Gastrocnemius medialis (tissue), 4 donors: ENCODE measurements around the gene HBD.

Source experiments
- POLR2A ChIP-seq, 2 donors: fragments of 450-650 bp; IDR thresholded peaks; one replicate each; pipeline ENCODE4 v1.6.1; 2017; ENCODE audit warnings: antibody characterized with exemption in 2 of 2, mild to moderate bottlenecking in 2 of 2, moderate library complexity in 2 of 2
- TF ChIP-seq, protein P1 (sequence below), 5 experiments: fragments of 450-650 bp in 3 of 5; fragments of 200-600 bp in 2 of 5; sonication (generic) in 2 of 5; IDR thresholded peaks in 4 of 5; conservative IDR thresholded peaks in 1 of 5; 1 replicate in 4 of 5; 2 replicates in 1 of 5; pipeline ENCODE4 v1.5.1; 2016 to 2019; ENCODE audit warnings: antibody characterized with exemption in 5 of 5, mild to moderate bottlenecking in 3 of 5, moderate library complexity in 3 of 5

DNA sequence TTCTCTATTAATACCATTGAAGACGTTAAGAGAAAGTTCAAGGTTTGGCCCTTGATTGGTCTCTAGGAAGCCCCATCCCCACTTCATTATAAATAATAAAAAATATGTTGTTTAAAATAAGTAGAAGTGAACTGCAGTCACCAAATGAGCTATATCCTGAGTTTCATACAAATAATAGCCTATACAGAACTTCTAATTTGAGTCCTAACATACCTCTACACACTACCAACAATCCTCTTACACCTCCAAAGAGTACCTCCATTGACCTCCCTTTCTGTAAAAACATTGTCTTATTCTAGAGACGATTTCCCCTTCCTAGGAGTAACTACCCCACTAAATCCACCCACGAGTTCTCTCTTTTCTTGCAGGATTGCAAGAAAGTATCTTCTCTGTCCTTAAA, 7.2 kb upstream of the HBD start:
- TF ChIP-seq, protein P1, sequence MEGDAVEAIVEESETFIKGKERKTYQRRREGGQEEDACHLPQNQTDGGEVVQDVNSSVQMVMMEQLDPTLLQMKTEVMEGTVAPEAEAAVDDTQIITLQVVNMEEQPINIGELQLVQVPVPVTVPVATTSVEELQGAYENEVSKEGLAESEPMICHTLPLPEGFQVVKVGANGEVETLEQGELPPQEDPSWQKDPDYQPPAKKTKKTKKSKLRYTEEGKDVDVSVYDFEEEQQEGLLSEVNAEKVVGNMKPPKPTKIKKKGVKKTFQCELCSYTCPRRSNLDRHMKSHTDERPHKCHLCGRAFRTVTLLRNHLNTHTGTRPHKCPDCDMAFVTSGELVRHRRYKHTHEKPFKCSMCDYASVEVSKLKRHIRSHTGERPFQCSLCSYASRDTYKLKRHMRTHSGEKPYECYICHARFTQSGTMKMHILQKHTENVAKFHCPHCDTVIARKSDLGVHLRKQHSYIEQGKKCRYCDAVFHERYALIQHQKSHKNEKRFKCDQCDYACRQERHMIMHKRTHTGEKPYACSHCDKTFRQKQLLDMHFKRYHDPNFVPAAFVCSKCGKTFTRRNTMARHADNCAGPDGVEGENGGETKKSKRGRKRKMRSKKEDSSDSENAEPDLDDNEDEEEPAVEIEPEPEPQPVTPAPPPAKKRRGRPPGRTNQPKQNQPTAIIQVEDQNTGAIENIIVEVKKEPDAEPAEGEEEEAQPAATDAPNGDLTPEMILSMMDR (IDR thresholded peaks at IDR 0.05 in 4 of 5, conservative IDR thresholded peaks at IDR 0.05 in 1 of 5) = no peak
- no peak for TF ChIP-seq POLR2A (IDR thresholded peaks at IDR 0.05)
